OCI-LY1 (cell line): ENCODE results near the gene TAL2.

ENCODE experiments used
- CTCF ChIP-seq: fragments of 200-600 bp; sonication (generic), shearing (Covaris generic); IDR thresholded peaks from 2 replicates; pipeline ENCODE4 v1.5.1; 2017; ENCODE audit warnings: mild to moderate bottlenecking, antibody characterized with exemption, low read length, moderate library complexity, mixed read lengths
- EZH2 ChIP-seq: fragments of 200-600 bp; sonication (generic), shearing (Covaris generic); IDR thresholded peaks from 2 replicates; pipeline ENCODE4 v1.8.0; 2017; ENCODE audit warnings: borderline replicate concordance, mixed run types, mild to moderate bottlenecking, antibody characterized with exemption, low read length, moderate library complexity, mixed read lengths

DNA sequence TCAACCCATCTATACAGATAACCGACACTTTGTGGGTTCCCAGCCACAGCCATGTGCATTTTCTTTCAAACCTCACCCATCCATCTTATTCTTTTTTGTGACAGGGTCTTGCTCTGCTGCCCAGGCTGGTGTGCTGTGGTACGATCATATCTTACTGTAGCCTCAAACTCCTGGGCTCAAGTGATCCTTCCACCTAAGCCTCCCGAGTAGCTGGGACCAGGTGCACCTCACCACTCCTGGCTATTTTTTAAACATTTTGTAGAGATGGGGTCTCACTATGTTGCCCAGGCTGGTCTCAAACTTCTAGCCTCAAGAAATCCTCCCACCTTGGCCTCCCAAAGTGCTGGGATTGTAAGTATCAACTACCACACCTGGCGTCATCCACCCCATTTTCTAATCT is 24.7 kb downstream of the TAL2 start:
- TF ChIP-seq CTCF: no peak
- no peak for TF ChIP-seq EZH2
